GM18502 (cell line): Measurements from ENCODE around the gene FPGS.

ENCODE experiments used
- ATAC-seq: cut with Tn5 transposase; IDR thresholded peaks from one replicate; pipeline ENCODE4 v1.9.1; 2021; ENCODE audit warnings: mild to moderate bottlenecking; ENCODE audit not compliant: unreplicated experiment, poor library complexity

FPGS gene

DNA sequence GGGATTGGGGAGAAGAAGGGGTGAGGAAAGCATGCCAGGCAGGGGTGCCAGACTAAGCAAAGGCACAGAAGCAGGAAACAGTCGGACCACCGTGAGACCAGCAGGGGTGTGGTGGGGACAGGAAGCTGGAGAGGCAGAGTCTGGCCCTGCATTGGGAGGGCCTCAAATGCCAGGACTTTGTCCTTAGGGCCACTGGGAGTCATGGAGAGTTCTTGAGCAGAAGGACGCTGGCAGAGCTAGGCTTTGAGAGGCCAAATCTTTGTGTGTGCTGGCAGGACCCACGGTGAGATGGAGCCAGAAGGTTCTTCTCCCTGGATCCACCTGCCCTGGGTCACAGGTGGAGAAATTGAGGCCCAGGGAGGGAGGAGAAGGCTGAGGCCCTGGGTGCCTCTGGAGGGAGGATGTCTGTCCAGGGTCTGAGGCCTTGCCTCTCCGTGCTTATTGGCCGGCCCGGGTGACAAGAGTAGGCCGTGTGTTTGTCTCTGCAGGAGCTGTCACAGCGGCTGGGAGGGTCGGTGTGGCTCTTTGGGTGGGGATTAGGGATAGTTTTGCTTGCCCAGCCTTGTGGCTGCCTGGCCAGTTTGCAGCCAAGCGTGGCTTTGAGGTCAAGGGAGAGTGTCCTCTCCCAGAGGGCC, 53.5 kb downstream of the FPGS start:
- ATAC-seq = no peak

DNA sequence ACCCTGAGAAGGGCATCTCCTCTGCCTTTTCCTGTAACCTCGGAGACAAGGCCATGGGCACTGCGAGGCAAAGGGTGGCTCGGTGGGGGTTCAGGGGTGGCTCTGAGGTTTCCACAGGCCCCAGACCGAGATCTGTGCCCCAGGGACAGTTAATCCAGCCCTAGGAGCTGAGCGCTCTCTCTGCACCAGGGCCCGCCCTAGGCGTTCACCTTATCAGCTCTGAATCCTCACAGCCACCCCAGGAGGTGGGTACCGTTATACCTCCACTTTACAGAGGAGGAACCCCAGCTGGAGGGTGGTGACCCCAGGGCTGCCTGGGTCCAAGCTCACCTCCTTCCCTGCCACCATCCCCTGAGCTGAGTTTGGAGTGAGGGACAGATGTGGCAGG, 54.0 kb downstream of the FPGS start:
- no peak for ATAC-seq

DNA sequence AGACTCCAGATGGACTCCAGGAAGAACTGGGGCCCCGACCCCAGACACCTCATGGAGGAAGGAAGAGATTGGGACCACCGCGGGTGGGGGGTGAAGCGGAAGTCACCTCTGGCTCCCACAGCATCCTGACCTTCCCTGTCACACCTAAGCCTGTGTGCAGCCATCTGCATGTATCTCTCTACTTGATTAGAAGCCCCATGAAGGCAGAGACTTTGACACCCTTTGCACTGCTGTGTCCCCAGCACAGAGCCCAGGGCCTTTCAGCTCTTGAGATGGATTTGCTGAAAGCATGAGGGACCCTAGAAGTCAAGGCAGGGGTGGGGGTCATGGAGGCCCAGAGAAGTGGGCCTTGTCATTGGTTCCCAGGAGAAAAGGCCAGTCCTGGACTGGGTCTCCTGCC, 54.6 kb downstream of the FPGS start:
- ATAC-seq = no peak

DNA sequence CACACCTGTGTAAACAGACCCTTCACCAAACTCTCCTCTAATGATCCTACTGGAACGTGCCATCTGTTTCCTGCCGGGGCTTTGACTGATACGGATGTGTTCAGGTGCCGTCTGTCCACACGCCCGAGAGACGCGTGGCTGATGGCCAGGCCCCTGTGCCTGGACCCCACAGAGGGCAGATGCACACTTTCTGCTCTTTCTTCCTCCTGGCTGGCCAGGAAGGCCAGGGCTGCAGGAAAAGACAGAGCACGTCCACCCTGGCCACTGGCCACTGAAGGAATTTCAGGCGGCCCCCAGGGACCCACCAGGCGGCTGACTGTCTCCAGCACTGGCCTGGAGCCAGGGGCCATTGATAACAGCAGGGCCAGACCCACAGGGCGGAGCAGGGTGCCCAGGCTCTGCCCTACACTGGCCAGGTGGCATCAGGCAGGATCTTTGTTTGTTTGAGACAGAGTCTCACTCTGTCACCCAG, 55.4 kb downstream of the FPGS start:
- no peak for ATAC-seq

DNA sequence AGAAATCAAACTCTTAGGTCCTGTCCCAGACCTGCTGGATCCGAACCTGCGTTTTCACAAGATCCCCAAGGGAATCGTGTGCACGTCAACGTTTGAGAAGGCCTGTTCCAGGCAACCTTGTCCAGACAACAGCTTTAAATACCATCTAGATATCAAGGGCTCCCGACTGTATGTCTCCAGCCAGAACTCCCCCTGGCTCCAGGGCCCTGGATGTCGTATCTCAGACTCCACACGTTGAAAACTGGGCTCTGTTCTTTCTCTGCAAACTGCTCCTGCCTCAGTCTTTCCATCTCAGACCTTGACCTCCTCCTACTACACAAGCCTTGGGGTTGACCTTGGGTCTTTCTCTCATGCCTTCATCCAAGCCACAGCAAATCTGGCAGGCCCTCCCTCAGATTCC, 57.6 kb downstream of the FPGS start:
- no peak for ATAC-seq

DNA sequence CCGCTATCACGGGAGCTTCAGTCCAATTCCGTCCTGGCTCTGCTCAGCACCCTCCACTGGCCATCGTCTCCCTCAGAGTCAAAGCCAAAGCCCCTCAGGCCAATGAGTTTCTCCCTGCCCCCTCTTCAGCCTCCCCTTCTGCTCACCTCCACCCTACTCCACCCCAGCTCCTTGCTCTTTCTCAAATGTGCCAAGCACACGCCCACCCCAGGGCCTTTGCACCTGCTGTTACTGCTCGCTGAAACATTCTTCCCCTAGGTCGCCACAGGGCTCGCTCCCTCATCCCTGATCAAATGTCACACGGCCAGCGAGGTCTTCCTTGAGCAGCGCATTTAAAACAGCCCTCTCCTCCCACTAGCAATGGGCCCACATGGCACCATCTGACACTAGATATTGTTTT, 58.1 kb downstream of the FPGS start:
- ATAC-seq = no peak

DNA sequence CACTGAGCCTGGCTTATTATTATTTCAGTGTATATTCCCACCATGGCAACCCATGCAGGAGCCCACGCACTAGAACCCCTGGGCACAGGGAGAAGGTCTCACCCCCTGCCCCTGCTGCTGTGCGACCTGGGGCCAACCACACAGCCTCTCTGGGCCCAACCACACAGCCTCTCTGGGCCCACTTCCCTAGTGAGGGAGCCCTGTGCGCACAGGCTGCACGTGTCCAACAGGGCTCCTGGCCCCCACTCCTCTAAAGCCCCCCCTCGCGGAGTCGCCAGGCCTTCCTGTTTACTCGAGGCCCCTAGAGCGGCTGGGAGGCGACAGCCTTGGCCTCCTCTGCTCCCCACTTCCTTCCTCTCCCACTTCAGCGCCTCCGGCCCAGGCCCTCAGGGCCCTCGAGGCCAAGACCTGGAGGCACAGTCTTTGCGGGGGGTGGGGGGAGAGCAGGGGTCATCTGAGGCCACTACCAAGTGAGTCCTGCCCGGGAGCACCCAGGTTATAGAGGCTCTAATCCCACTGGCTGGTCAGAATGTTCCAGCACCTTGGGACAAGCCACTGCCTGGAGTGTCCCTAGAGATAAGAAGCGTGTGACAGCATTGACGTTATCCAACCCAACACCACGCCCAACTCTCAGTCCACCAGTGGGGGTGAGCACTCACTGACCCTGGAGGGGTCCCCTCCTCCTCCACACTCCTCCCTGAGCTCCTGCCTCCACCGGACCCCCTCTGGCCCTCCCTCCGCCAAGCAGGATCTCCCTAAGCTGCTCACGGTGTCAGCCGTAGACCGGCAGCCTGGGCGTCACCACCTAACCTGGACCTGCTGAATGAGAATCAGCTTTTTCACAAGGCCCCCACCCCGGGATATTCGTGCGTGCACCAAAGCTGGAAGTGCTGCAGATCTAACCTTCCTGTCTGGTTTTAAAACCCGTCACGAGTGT, 59.7 kb downstream of the FPGS start:
- ATAC-seq = no peak

DNA sequence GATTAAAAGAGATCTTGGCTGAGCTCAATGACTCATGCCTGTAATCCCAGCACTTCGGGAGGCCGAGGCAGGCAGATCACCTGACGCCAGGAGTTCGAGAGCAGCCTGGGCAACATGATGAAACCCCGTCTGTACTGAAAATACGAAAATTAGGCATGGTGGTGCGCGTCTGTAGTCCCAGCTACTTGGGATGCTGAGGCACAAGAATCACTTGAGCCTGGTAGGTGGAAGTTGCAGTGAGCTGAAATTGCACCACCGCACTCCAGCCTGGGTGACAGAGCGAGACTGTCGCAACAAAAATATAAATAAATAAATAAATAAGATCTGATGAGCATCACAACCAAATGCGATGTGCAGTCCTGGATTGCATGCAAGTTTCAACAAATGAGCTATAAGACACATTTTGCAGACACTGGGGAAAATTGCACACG, 60.5 kb downstream of the FPGS start:
- ATAC-seq = no peak
